Suprapubic skin (tissue), 3 donors: ENCODE results near the gene YY1AP1.

ENCODE experiments used
- POLR2AphosphoS5 ChIP-seq, 3 donors: sonication (generic); formaldehyde crosslinking; IDR thresholded peaks; one replicate each; pipeline ENCODE4 v1.6.1; 2017; ENCODE audit warnings: antibody characterized with exemption in 3 of 3
- TF ChIP-seq, protein P1 (sequence below), 2 donors: fragments of 200-600 bp in 1 of 2; fragments of 450-650 bp in 1 of 2; sonication (generic) in 1 of 2; IDR thresholded peaks; one replicate each; pipeline ENCODE4 v1.5.1; 2016 to 2019; ENCODE audit warnings: antibody characterized with exemption in 2 of 2, mild to moderate bottlenecking in 1 of 2, moderate library complexity in 1 of 2

DNA sequence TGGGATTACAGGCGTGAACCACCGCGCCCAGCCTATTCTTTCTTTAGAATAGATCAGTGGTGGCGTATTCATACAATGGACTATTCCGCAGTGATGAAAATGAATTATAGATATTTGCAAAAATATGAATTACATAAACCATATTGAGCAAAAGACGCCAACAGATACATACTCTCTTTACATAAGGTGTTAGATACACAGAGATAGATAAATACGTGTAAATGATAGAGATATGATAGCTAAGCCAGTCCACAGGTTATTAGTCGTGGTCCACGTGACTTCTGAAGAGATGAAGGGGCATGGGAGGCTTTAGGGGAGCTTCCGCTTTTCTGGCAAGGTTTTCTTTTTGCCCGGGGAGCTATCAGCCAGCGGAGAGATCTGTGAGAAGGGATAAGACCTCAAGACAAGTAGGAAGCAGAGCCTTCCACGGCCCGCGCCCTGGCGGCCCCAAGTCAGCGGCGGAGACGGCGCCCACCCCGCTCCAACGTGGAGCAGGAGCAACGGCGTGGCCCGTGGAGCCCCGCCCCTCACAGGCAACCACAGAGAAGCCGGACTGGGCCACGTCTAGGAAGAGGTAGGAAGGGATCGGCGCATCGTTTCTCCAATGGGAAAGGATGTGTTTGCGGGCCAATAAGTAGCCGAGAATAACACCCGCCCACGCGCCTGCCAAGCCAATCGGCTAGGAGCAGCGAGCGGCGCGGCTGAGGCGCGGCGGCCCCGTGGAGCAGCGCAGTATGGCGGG lies 78.9 kb downstream of the YY1AP1 start, which contains the start of gene MSTO1:
- TF ChIP-seq, protein P1, sequence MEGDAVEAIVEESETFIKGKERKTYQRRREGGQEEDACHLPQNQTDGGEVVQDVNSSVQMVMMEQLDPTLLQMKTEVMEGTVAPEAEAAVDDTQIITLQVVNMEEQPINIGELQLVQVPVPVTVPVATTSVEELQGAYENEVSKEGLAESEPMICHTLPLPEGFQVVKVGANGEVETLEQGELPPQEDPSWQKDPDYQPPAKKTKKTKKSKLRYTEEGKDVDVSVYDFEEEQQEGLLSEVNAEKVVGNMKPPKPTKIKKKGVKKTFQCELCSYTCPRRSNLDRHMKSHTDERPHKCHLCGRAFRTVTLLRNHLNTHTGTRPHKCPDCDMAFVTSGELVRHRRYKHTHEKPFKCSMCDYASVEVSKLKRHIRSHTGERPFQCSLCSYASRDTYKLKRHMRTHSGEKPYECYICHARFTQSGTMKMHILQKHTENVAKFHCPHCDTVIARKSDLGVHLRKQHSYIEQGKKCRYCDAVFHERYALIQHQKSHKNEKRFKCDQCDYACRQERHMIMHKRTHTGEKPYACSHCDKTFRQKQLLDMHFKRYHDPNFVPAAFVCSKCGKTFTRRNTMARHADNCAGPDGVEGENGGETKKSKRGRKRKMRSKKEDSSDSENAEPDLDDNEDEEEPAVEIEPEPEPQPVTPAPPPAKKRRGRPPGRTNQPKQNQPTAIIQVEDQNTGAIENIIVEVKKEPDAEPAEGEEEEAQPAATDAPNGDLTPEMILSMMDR (IDR thresholded peaks at IDR 0.05): no peak
- no peak for TF ChIP-seq POLR2AphosphoS5 (IDR thresholded peaks at IDR 0.05)
